Spleen (tissue), 7 donors: Measurements from ENCODE around the gene STON2.

Source experiments
- POLR2AphosphoS5 ChIP-seq, 3 donors: sonication (generic); formaldehyde crosslinking; IDR thresholded peaks; one replicate each; pipeline ENCODE4 v1.5.1; 2017; ENCODE audit warnings: antibody characterized with exemption in 3 of 3
- TF ChIP-seq, protein P1 (sequence below), 11 experiments: fragments of 200-600 bp in 7 of 11; fragments of 450-650 bp in 4 of 11; sonication (generic) in 4 of 11; IDR thresholded peaks in 8 of 11; conservative IDR thresholded peaks in 3 of 11; 1 replicate in 7 of 11; 2 replicates in 4 of 11; pipeline versions ENCODE4 v1.4.0 to v1.8.0; 2016 to 2021; ENCODE audit warnings: antibody characterized with exemption in 11 of 11, inconsistent platforms in 4 of 11, mild to moderate bottlenecking in 1 of 11
- donor health status: DM: no; HTN: no; CAD: no; lungs with moderate emphysema.
- donor health status: DM: no; HTN: no; CAD: no.
- donor health status: DM: no; HTN: no; CAD: no.

DNA sequence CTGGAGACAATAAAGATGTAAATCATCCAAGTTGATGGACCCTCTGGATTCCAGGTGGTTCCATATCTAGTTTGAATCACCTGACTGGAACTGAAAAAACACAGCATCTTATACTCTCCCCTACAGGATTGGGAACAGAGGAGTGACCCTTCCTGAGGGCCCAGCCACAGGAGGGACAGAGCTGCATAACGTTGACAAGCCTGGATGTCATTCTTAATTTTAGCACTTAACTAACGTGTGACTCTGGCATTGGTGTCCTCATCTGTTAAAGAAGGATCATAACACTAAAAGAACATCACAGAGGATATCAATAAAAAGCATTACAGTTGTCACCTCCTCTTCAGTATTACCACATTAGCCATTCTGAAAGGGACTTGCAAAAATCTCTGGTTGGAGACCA is 47.7 kb downstream of the STON2 start:
- TF ChIP-seq, protein P1, sequence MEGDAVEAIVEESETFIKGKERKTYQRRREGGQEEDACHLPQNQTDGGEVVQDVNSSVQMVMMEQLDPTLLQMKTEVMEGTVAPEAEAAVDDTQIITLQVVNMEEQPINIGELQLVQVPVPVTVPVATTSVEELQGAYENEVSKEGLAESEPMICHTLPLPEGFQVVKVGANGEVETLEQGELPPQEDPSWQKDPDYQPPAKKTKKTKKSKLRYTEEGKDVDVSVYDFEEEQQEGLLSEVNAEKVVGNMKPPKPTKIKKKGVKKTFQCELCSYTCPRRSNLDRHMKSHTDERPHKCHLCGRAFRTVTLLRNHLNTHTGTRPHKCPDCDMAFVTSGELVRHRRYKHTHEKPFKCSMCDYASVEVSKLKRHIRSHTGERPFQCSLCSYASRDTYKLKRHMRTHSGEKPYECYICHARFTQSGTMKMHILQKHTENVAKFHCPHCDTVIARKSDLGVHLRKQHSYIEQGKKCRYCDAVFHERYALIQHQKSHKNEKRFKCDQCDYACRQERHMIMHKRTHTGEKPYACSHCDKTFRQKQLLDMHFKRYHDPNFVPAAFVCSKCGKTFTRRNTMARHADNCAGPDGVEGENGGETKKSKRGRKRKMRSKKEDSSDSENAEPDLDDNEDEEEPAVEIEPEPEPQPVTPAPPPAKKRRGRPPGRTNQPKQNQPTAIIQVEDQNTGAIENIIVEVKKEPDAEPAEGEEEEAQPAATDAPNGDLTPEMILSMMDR (IDR thresholded peaks at IDR 0.05 in 8 of 11, conservative IDR thresholded peaks at IDR 0.05 in 3 of 11) = no peak
- TF ChIP-seq POLR2AphosphoS5 (IDR thresholded peaks at IDR 0.05) = no peak
